ENCODE data around the gene NKX2-8.

DNA sequence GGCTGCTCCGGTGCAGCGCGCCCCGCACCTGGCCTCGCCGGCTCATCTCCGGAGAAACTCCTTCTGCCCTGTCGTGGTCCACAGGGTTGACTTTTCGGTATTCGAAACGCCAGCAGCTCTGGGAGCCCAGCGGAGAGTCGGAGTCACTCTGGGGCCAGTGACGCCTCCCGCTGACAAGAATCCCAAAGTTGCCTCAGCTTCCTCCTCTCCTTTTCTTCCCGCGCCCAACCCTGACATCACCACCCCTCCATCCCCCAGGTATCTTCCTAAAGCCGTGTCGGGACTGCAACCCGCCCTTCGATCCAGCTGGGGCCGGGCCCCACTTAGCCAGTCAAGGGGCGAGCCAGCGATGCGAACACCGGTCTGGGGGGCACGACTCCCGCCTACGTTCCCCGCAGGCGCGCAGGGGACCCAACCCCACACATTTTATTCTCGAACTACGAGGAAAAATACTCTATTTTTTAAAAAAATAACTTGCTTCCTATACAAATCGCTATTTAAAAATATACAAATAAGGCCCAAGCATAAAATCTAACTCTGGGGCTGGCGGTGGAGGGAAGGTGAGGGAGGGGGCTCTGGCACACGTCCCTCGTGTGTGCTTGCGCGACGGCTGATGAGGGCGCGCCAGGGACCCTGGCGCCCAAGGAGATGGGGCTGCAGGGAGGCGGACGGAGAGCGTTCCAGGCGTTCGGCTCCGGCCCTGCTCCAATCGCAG is 2.1 kb downstream of the NKX2-8 start:
- TF ChIP-seq FOXM1 (IDR thresholded peaks at IDR 0.05; ENCODE audit: borderline replicate concordance, low read depth) (no peak), YY1 (IDR thresholded peaks at IDR 0.05; ENCODE audit: low read depth) (no peak), CEBPB (IDR thresholded peaks at IDR 0.05) (no peak), RAD21 (IDR thresholded peaks at IDR 0.05; ENCODE audit: low read depth) (no peak), TAF1 (IDR thresholded peaks at IDR 0.05; ENCODE audit: low read depth) (no peak), USF1 (IDR thresholded peaks at IDR 0.05) (no peak), MAX (IDR thresholded peaks at IDR 0.05) (no peak)
- TF ChIP-seq, protein P1, sequence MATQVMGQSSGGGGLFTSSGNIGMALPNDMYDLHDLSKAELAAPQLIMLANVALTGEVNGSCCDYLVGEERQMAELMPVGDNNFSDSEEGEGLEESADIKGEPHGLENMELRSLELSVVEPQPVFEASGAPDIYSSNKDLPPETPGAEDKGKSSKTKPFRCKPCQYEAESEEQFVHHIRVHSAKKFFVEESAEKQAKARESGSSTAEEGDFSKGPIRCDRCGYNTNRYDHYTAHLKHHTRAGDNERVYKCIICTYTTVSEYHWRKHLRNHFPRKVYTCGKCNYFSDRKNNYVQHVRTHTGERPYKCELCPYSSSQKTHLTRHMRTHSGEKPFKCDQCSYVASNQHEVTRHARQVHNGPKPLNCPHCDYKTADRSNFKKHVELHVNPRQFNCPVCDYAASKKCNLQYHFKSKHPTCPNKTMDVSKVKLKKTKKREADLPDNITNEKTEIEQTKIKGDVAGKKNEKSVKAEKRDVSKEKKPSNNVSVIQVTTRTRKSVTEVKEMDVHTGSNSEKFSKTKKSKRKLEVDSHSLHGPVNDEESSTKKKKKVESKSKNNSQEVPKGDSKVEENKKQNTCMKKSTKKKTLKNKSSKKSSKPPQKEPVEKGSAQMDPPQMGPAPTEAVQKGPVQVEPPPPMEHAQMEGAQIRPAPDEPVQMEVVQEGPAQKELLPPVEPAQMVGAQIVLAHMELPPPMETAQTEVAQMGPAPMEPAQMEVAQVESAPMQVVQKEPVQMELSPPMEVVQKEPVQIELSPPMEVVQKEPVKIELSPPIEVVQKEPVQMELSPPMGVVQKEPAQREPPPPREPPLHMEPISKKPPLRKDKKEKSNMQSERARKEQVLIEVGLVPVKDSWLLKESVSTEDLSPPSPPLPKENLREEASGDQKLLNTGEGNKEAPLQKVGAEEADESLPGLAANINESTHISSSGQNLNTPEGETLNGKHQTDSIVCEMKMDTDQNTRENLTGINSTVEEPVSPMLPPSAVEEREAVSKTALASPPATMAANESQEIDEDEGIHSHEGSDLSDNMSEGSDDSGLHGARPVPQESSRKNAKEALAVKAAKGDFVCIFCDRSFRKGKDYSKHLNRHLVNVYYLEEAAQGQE (IDR thresholded peaks at IDR 0.05; ENCODE audit: low read depth) = no peak

Measured in Ishikawa (cell line).